HepG2 (cell line): Measurements from ENCODE around the gene PNLIPRP3. TPM values are rescaled to one million over a fixed set of nuclear protein-coding genes. Genes with fewer than 3 reads are reported as not detected.

ENCODE experiments used
- ATAC-seq: fragments of 200-7000 bp; cut with Tn5 transposase; 3 replicates; pipeline ENCODE4 v1.9.1; 2020; ENCODE audit warnings: mild to moderate bottlenecking, moderate library complexity
- BruUV-seq: library from RNA; stranded (reverse); fragments of 400-500 nt; replicated peaks from 2 replicates; lab custom pipeline; 2021; lab: Mats Ljungman, UMichigan
- CTCF ChIA-PET: fragments of 300-600 bp; formaldehyde crosslinking; extraction: SDS; loops from one replicate; lab custom pipeline; 2021; ENCODE audit warnings: low total read pairs, inconsistent platforms, low intra/inter-chr PET ratio; lab: Yijun Ruan, JAX
- POLR2A ChIA-PET: fragments of 350-600 bp; sonication (Branson Sonifier 250); formaldehyde crosslinking; loops from one replicate; lab custom pipeline; 2020; ENCODE audit warnings: antibody characterized with exemption, inconsistent platforms; lab: Yijun Ruan, JAX
- DNase-seq: peaks from one replicate; pipeline ENCODE4 v3.0.0-alpha.2; 2015; ENCODE audit warnings: low spot score
- FAIRE-seq: peaks from 3 replicates; lab custom pipeline; 2011; peaks lifted over from hg19 to GRCh38; lab: Jason Lieb, UNC
- H2AFZ ChIP-seq: one replicate; pipeline ENCODE4 v1.6.1; 2011; ENCODE audit warnings: low read length, inconsistent platforms
- H3K27ac ChIP-seq: fragments of 300-600 bp; 3 replicates; pipeline ENCODE4 v1.8.0; 2011; ENCODE audit warnings: mixed run types, mild to moderate bottlenecking, mixed read lengths, low read length, inconsistent platforms; ENCODE audit not compliant: insufficient read depth; ENCODE audit errors: extremely low read length
- H3K27me3 ChIP-seq, 2 experiments: fragments of 200-600 bp in 1 of 2; 2 replicates in 1 of 2; 3 replicates in 1 of 2; pipeline versions ENCODE4 v1.6.0 to v1.8.0; 2011; ENCODE audit warnings: low read length in 2 of 2, mild to moderate bottlenecking in 2 of 2, moderate library complexity in 2 of 2, inconsistent platforms in 1 of 2; ENCODE audit not compliant: insufficient read depth in 2 of 2, control insufficient read depth in 1 of 2
- H3K36me3 ChIP-seq, 2 experiments: fragments of 200-600 bp in 1 of 2; replicated peaks in 1 of 2; 2 replicates in 1 of 2; 3 replicates in 1 of 2; pipeline versions ENCODE4 v1.5.1 to v1.8.0; 2011; ENCODE audit warnings: low read length in 2 of 2, inconsistent platforms in 1 of 2; ENCODE audit not compliant: insufficient read depth in 2 of 2, control insufficient read depth in 1 of 2
- H3K4me1 ChIP-seq: 2 replicates; pipeline ENCODE4 v1.5.1; 2012; ENCODE audit warnings: low read length, inconsistent platforms; ENCODE audit not compliant: insufficient read depth
- H3K4me2 ChIP-seq: 2 replicates; pipeline ENCODE4 v1.6.0; 2011; ENCODE audit warnings: low read depth, low read length, inconsistent platforms
- H3K4me3 ChIP-seq, 3 experiments: fragments of 200-600 bp in 1 of 3; sonication (generic), shearing (Covaris generic) in 1 of 3; replicated peaks in 1 of 3; 2 replicates each; pipeline ENCODE4 v1.5.1; 2011 to 2016; ENCODE audit warnings: low read length in 3 of 3, inconsistent platforms in 2 of 3, low read depth in 2 of 3, mild to moderate bottlenecking in 2 of 3, control low read depth in 1 of 3, mixed read lengths in 1 of 3; ENCODE audit not compliant: insufficient read depth in 1 of 3
- H3K79me2 ChIP-seq: one replicate; pipeline ENCODE4 v1.6.1; 2011; ENCODE audit warnings: low read length, inconsistent platforms; ENCODE audit not compliant: insufficient read depth
- H3K9ac ChIP-seq: 2 replicates; pipeline ENCODE4 v1.6.0; 2011; ENCODE audit warnings: mild to moderate bottlenecking, low read depth, low read length, inconsistent platforms; ENCODE audit not compliant: insufficient read depth
- H3K9me3 ChIP-seq: 2 replicates; pipeline ENCODE4 v1.5.1; 2012; ENCODE audit warnings: mild to moderate bottlenecking, low read length
- H4K20me1 ChIP-seq: 2 replicates; pipeline ENCODE4 v1.6.0; 2011; ENCODE audit warnings: inconsistent platforms, mild to moderate bottlenecking, low read length, moderate library complexity; ENCODE audit not compliant: insufficient read depth
- PRDM10 ChIP-seq: sonication (generic); formaldehyde crosslinking; IDR thresholded peaks from 2 replicates; pipeline ENCODE4 v1.4.0; 2020; ENCODE audit warnings: low read depth, missing genetic modification reagents
- ZNF484 ChIP-seq: sonication (generic); formaldehyde crosslinking; IDR thresholded peaks from 2 replicates; pipeline ENCODE4 v1.5.1; 2020; ENCODE audit warnings: mild to moderate bottlenecking, low read depth, missing genetic modification reagents, borderline replicate concordance
- ZNF614 ChIP-seq: IDR thresholded peaks from 2 replicates; pipeline ENCODE4 v1.6.1; 2018; ENCODE audit warnings: missing biosample characterization, missing genetic modification reagents, inconsistent platforms, borderline replicate concordance
- WGBS: methylation state at CpG from one replicate; pipeline ENCODE4 v1.1.6; 2017; ENCODE audit warnings: low lambda C conversion rate; 5-methylcytosine and 5-hydroxymethylcytosine counted together
- in situ Hi-C: cut with HindIII; loops from 2 replicates; pipeline ENCODE4 v1.10.0; 2017; ENCODE audit warnings: low pct_unique_long_range_greater_than_20kb; ENCODE audit not compliant: extremely low pct_ligation_motif_present
- intact Hi-C: fragments of 100-400 bp; cut with micrococcal nuclease; formaldehyde crosslinking; loops from one replicate; pipeline ENCODE4 v1.10.0; 2022; ENCODE audit not compliant: unreplicated experiment
- polyA plus RNA-seq, 8 experiments: library from polyadenylated mRNA; depleted of rRNA in 3 of 8; stranded (reverse) in 7 of 8; unstranded in 1 of 8; fragments of >200 nt; fragmentation: Illumina TruSeq in 4 of 8; extraction: Trizol in 4 of 8; gene quantifications; 2 replicates each; pipeline versions ENCODE4 v1.2.1 to v1.2.3, GENCODE V29; 2011 to 2016; ENCODE audit warnings: low read depth in 4 of 8, missing spikeins in 1 of 8, mixed read lengths in 1 of 8; ENCODE audit not compliant: insufficient read depth in 1 of 8
- total RNA-seq, 5 experiments: library from RNA; depleted of rRNA; stranded (reverse); fragments of >200 nt; fragmentation: Illumina TruSeq; extraction: Trizol; gene quantifications; 2 replicates each; pipeline ENCODE4 v1.2.3, GENCODE V29; 2016; ENCODE audit warnings: low read depth in 1 of 5

The PNLIPRP3 gene
- total and polyA plus RNA-seq, 2 of the 13 experiments (the other 11 are each of a cell fraction or from before 2014, with no cell fraction given) = not detected

GRCh38 chr10:116437076-116437692 is 9.5 kb downstream of the PNLIPRP3 start:
- BruUV-seq = no TSS peak
- POLR2A ChIA-PET = no interaction called here

More at GRCh38 chr10:116437076-116437692, 9.5 kb downstream of the PNLIPRP3 start:
- H3K9ac ChIP-seq = no peak overlapping the region
- intact Hi-C loops = no loop called here
- H3K36me3 ChIP-seq = no peaks in the 10 kb centered on the region
- no peaks in the 10 kb centered on the region for H3K4me1 ChIP-seq
- H3K27ac ChIP-seq = no peak overlapping the region
- H3K9me3 ChIP-seq = no peaks in the 10 kb centered on the region
- ATAC-seq (no peak), DNase-seq (no peak), FAIRE-seq (no peak)
- 0% methylated on average over 1 of the region's 1 CpG for WGBS
- H4K20me1 ChIP-seq = no peaks in the 10 kb centered on the region
- no peaks in the 10 kb centered on the region; a peak in 1 of 5 replicates for H3K27me3 ChIP-seq
- in situ Hi-C loops = no loop called here
- CTCF ChIA-PET = no interaction called here
- no peak overlapping the region for H3K4me2 ChIP-seq
- H2AFZ ChIP-seq = no peak overlapping the region
- H3K79me2 ChIP-seq = no peaks in the 10 kb centered on the region
- no peak overlapping the region for H3K4me3 ChIP-seq
- TF ChIP-seq PRDM10 (CRISPR knock-in tag) (no peak), ZNF484 (CRISPR knock-in tag) (no peak), ZNF614 (CRISPR knock-in tag) (no peak)
